Transverse colon (tissue), 4 donors: ENCODE data around the gene MED9.

Source experiments
- EP300 ChIP-seq: sonication (generic); formaldehyde crosslinking; IDR thresholded peaks from one replicate; pipeline ENCODE4 v1.6.1; 2017; ENCODE audit warnings: antibody characterized with exemption, low read depth
- POLR2A ChIP-seq: fragments of 450-650 bp; IDR thresholded peaks from one replicate; pipeline ENCODE4 v1.6.1; 2016; ENCODE audit warnings: antibody characterized with exemption, mild to moderate bottlenecking, moderate library complexity
- POLR2AphosphoS5 ChIP-seq, 3 donors: sonication (generic); formaldehyde crosslinking; IDR thresholded peaks; one replicate each; pipeline ENCODE4 v1.6.1; 2016; ENCODE audit warnings: antibody characterized with exemption in 3 of 3
- TF ChIP-seq, protein P1 (sequence below), 5 experiments: fragments of 200-600 bp in 3 of 5; fragments of 450-650 bp in 2 of 5; sonication (generic) in 3 of 5; IDR thresholded peaks; 1 replicate in 2 of 5; 2 replicates in 3 of 5; pipeline ENCODE4 v1.5.1; 2016 to 2017; ENCODE audit warnings: antibody characterized with exemption in 5 of 5, inconsistent platforms in 3 of 5, mild to moderate bottlenecking in 2 of 5, moderate library complexity in 1 of 5

- TF ChIP-seq POLR2A: no peak
- TF ChIP-seq, protein P1, sequence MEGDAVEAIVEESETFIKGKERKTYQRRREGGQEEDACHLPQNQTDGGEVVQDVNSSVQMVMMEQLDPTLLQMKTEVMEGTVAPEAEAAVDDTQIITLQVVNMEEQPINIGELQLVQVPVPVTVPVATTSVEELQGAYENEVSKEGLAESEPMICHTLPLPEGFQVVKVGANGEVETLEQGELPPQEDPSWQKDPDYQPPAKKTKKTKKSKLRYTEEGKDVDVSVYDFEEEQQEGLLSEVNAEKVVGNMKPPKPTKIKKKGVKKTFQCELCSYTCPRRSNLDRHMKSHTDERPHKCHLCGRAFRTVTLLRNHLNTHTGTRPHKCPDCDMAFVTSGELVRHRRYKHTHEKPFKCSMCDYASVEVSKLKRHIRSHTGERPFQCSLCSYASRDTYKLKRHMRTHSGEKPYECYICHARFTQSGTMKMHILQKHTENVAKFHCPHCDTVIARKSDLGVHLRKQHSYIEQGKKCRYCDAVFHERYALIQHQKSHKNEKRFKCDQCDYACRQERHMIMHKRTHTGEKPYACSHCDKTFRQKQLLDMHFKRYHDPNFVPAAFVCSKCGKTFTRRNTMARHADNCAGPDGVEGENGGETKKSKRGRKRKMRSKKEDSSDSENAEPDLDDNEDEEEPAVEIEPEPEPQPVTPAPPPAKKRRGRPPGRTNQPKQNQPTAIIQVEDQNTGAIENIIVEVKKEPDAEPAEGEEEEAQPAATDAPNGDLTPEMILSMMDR (IDR thresholded peaks at IDR 0.05): no peak
- no peak for TF ChIP-seq POLR2AphosphoS5 (IDR thresholded peaks at IDR 0.05)
- TF ChIP-seq EP300: no peak
Measured at GRCh38 chr17:17511881-17512858, 35.4 kb downstream of the MED9 start.
